GM18517 (cell line): Measurements from ENCODE around the gene ZNF414.

Experiments
- ATAC-seq: cut with Tn5 transposase; IDR thresholded peaks from one replicate; pipeline ENCODE4 v1.9.1; 2021; ENCODE audit warnings: mild to moderate bottlenecking, moderate library complexity; ENCODE audit not compliant: unreplicated experiment

The ZNF414 gene

GRCh38 chr19:8468761-8469373, 45.1 kb downstream of the ZNF414 start:
- ATAC-seq = no peak

- ATAC-seq = no peak
Measured at GRCh38 chr19:8468124-8468523, 45.8 kb downstream of the ZNF414 start.

- no peak for ATAC-seq
Measured at GRCh38 chr19:8466018-8466417, 47.9 kb downstream of the ZNF414 start.

- ATAC-seq = no peak
Measured at GRCh38 chr19:8463365-8463764, 50.6 kb downstream of the ZNF414 start.

GRCh38 chr19:8462571-8462970, 51.4 kb downstream of the ZNF414 start:
- ATAC-seq = no peak

GRCh38 chr19:8461891-8462290, 52.1 kb downstream of the ZNF414 start:
- no peak for ATAC-seq

- no peak for ATAC-seq
Measured at GRCh38 chr19:8461376-8461775, 52.6 kb downstream of the ZNF414 start.

GRCh38 chr19:8460516-8461298, 53.3 kb downstream of the ZNF414 start:
- no peak for ATAC-seq
